AG09319 (cell line): ENCODE measurements around the gene HES7.

Experiments used
- DNase-seq: peaks from one replicate; pipeline ENCODE4 v3.0.0-alpha.2; 2010; ENCODE audit warnings: low read depth; ENCODE audit errors: extremely low read depth
- CTCF ChIP-seq: IDR thresholded peaks from 2 replicates; pipeline ENCODE4 v1.5.1; 2011; ENCODE audit warnings: low read depth, mild to moderate bottlenecking, inconsistent platforms, low read length, moderate library complexity

HES7 gene

DNA sequence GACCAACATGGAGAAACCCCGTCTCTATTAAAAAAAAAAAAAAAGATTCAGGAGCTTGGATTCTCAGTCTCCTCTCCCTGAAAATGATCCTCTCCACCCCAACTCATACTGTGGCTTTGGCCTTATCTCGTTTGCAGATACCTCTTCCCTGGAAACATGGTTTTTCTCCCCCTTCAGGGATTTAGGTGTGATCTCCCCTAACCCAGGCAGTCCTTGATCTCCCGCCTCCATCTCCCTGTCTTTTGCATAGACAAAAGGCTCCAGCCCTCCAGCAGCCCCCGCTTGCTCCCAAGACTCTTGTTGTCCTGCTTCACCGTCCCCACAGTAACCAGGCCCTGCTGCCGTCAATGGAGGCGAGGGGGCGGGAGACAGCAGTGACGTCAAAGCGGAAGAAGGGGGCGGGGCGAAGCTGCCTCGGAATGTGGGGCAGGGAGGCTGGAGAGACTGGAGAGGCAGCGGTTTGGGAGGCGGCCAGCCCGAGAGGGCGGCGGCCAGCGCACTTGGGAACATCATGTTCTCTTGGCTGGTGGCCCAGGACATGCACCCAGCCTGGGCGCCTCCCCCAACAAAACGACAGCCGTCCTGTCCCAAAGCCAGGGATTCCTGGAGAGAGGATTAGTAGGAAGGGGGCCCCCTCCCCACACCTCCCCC is 30.2 kb upstream of the HES7 start:
- DNase-seq = peak; percentile 99
- no peak for TF ChIP-seq CTCF

GRCh38 chr17:8153525-8153956 is 29.6 kb upstream of the HES7 start:
- no peak for TF ChIP-seq CTCF
- DNase-seq = peak; percentile 85

GRCh38 chr17:8153031-8153451 is 29.1 kb upstream of the HES7 start:
- TF ChIP-seq CTCF = no peak
- DNase-seq = no peak

DNA sequence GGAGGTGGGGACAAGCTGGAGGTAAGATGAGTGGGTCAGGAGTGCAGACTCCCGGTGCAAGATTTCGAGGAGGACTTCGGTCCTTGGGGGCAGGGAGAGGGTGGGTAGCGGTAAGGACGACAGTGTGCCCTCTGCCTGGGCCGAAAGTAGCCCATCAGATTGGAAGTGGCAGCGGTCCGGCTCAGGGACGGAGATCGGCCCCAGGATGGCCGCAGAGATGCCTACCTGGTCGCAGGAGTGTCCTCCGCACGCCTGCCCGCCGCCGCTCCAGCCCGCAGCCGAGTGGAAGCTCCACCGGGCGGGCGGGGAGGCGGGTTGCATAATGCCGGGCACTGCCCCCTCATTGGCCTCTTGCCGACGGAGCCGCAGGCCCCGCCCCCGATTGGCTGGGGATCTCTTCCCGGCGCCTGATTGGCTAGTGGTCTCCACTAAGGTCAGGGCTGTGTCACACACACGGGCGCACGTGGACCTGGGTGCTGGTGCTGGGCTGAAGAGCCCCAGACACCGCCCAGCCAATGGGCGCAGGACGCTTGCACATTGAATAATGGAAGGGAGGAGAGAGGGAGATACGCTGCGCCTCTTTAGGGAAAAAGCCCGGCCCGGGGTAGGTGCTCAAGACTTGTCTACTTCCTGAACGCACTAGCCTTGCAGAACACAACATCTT is 28.3 kb upstream of the HES7 start, which contains the start of gene PER1:
Gene PER1 (minus strand): TSS at position 293 of the 664 bp plus-strand sequence. CDS start 1,698 bp downstream, outside the sequence.
- peak; percentile 89 for DNase-seq
- no peak for TF ChIP-seq CTCF

- no peak for DNase-seq
Measured at GRCh38 chr17:8151641-8152111, 27.8 kb upstream of the HES7 start.

DNA sequence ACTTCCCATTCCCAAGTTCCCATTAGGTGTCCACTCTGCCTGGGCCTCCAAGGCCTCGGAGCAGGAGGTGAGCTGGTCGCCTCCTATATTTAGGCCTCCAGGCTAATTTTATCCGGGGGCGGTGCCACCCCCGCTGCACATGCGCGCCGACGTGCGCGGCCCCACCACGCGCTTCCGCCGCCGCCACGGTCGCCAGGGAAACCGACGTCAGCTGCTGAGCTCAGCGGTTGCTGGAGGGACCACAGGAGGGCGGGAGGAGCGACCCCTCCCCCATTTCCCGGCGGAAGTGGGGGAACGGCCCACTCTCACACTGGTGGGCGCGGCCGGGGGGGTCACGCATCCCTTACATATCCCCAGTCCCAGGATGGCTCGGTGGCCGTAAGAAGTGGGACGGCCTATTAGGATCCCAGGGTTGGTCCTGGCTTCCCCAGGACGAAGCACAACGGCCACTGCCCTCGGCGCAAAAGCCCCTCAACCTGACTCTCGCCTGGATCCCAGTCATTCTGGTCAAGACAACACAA is 27.3 kb upstream of the HES7 start:
- no peak for TF ChIP-seq CTCF
- DNase-seq = peak; percentile 77

More at GRCh38 chr17:8151641-8152111, 27.8 kb upstream of the HES7 start:
- no peak for TF ChIP-seq CTCF
